Mucosa of rectum (tissue), 2 donors: Measurements from ENCODE around the gene USH2A.
"Not testable (repeated sequence)": the region's sequence is repeated elsewhere in the genome, so short reads cannot be mapped to it uniquely, and the experiment has no call there.

ENCODE experiments used
- H3K27ac ChIP-seq, 2 donors: one replicate each; pipeline ENCODE4 v1.7.0; 2013; ENCODE audit warnings: inconsistent platforms in 2 of 2, low read depth in 2 of 2, low read length in 2 of 2
- H3K27me3 ChIP-seq, 2 donors: one replicate each; pipeline ENCODE4 v1.7.0; 2013; ENCODE audit warnings: low read length in 2 of 2; ENCODE audit not compliant: control insufficient read depth in 2 of 2, insufficient read depth in 2 of 2
- H3K36me3 ChIP-seq, 2 donors: one replicate each; pipeline ENCODE4 v1.7.0; 2013; ENCODE audit warnings: low read length in 2 of 2; ENCODE audit not compliant: control insufficient read depth in 2 of 2, insufficient read depth in 2 of 2
- H3K4me1 ChIP-seq, 2 donors: one replicate each; pipeline ENCODE4 v1.7.0; 2013; ENCODE audit warnings: low read length in 2 of 2, mild to moderate bottlenecking in 1 of 2; ENCODE audit not compliant: control insufficient read depth in 2 of 2, insufficient read depth in 2 of 2
- H3K4me3 ChIP-seq, 2 donors: one replicate each; pipeline ENCODE4 v1.7.0; 2013; ENCODE audit warnings: low read length in 2 of 2
- H3K9ac ChIP-seq, 2 donors: one replicate each; pipeline ENCODE4 v1.7.0; 2013; ENCODE audit warnings: low read length in 2 of 2, low read depth in 1 of 2, mild to moderate bottlenecking in 1 of 2
- H3K9me3 ChIP-seq, 2 donors: one replicate each; pipeline ENCODE4 v1.7.0; 2013; ENCODE audit warnings: low read length in 2 of 2; ENCODE audit not compliant: control insufficient read depth in 2 of 2
- donor health status: healthy.
- donor health status: Normal muscosa, but diverticular disease.

Gene USH2A

GRCh38 chr1:216009456-216009855 is 413.8 kb downstream of the USH2A start:
- not testable (repeated sequence) for H3K27me3 ChIP-seq, H3K4me1 ChIP-seq, H3K36me3 ChIP-seq, H3K27ac ChIP-seq, H3K4me3 ChIP-seq, H3K9ac ChIP-seq, H3K9me3 ChIP-seq

GRCh38 chr1:216005916-216006315 is 417.3 kb downstream of the USH2A start:
- Histone ChIP-seq H3K9ac (no peak overlapping the region), H3K4me1 (no peaks in the 10 kb centered on the region), H3K4me3 (no peak overlapping the region), H3K36me3 (no peaks in the 10 kb centered on the region), H3K9me3 (no peaks in the 10 kb centered on the region), H3K27ac (no peak overlapping the region), H3K27me3 (no peaks in the 10 kb centered on the region)

GRCh38 chr1:215992620-215993019 is 430.6 kb downstream of the USH2A start:
- Histone ChIP-seq H3K36me3 (no peaks in the 10 kb centered on the region), H3K27ac (no peak overlapping the region)

GRCh38 chr1:215987092-215987875 is 436.0 kb downstream of the USH2A start:
- Histone ChIP-seq H3K4me1 (no peaks in the 10 kb centered on the region), H3K36me3 (no peaks in the 10 kb centered on the region)

More at GRCh38 chr1:215992620-215993019, 430.6 kb downstream of the USH2A start:
- Histone ChIP-seq H3K27me3 (no peaks in the 10 kb centered on the region), H3K9me3 (no peaks in the 10 kb centered on the region), H3K4me3 (no peak overlapping the region), H3K9ac (no peak overlapping the region), H3K4me1 (no peaks in the 10 kb centered on the region)

GRCh38 chr1:215986401-215986800 is 436.8 kb downstream of the USH2A start:
- Histone ChIP-seq H3K27me3 (no peaks in the 10 kb centered on the region), H3K9ac (no peak overlapping the region), H3K36me3 (no peaks in the 10 kb centered on the region), H3K27ac (no peak overlapping the region), H3K9me3 (no peaks in the 10 kb centered on the region), H3K4me3 (no peak overlapping the region), H3K4me1 (no peaks in the 10 kb centered on the region)

More at GRCh38 chr1:215987092-215987875, 436.0 kb downstream of the USH2A start:
- Histone ChIP-seq H3K27ac (no peak overlapping the region), H3K9ac (no peak overlapping the region), H3K27me3 (no peaks in the 10 kb centered on the region), H3K9me3 (no peaks in the 10 kb centered on the region), H3K4me3 (no peak overlapping the region)

- Histone ChIP-seq H3K4me3 (no peak overlapping the region), H3K27ac (no peak overlapping the region), H3K9me3 (no peaks in the 10 kb centered on the region)
Measured at GRCh38 chr1:215983680-215984079, 439.6 kb downstream of the USH2A start.

GRCh38 chr1:215971793-215972441 is 451.3 kb downstream of the USH2A start:
- H3K4me1 ChIP-seq: no peaks in the 10 kb centered on the region
- no peak overlapping the region for H3K27ac ChIP-seq
- H3K36me3 ChIP-seq: no peaks in the 10 kb centered on the region
- H3K9ac ChIP-seq: no peak overlapping the region
- H3K9me3 ChIP-seq: no peaks in the 10 kb centered on the region
- H3K27me3 ChIP-seq: no peaks in the 10 kb centered on the region
- no peak overlapping the region for H3K4me3 ChIP-seq

More at GRCh38 chr1:215983680-215984079, 439.6 kb downstream of the USH2A start:
- H3K9ac ChIP-seq: no peak overlapping the region
- H3K4me1 ChIP-seq: no peaks in the 10 kb centered on the region
- no peaks in the 10 kb centered on the region for H3K36me3 ChIP-seq
- H3K27me3 ChIP-seq: no peaks in the 10 kb centered on the region

- H3K27me3 ChIP-seq: no peaks in the 10 kb centered on the region
- H3K4me3 ChIP-seq: no peak overlapping the region
- H3K27ac ChIP-seq: no peak overlapping the region
- no peak overlapping the region for H3K9ac ChIP-seq
- no peaks in the 10 kb centered on the region for H3K36me3 ChIP-seq
- H3K9me3 ChIP-seq: no peaks in the 10 kb centered on the region
- H3K4me1 ChIP-seq: no peaks in the 10 kb centered on the region
Measured at GRCh38 chr1:215970406-215970805, 452.8 kb downstream of the USH2A start.

- no peak overlapping the region for H3K27ac ChIP-seq
- H3K4me1 ChIP-seq: no peaks in the 10 kb centered on the region
- no peak overlapping the region for H3K4me3 ChIP-seq
- H3K9ac ChIP-seq: no peak overlapping the region
- no peaks in the 10 kb centered on the region for H3K27me3 ChIP-seq
- no peaks in the 10 kb centered on the region for H3K9me3 ChIP-seq
- H3K36me3 ChIP-seq: no peaks in the 10 kb centered on the region
Measured at GRCh38 chr1:215963621-215964020, 459.6 kb downstream of the USH2A start.

- no peak overlapping the region for H3K9ac ChIP-seq
- no peaks in the 10 kb centered on the region for H3K9me3 ChIP-seq
- no peaks in the 10 kb centered on the region for H3K36me3 ChIP-seq
- no peak overlapping the region for H3K4me3 ChIP-seq
- H3K27me3 ChIP-seq: no peaks in the 10 kb centered on the region
- H3K27ac ChIP-seq: no peak overlapping the region
- no peaks in the 10 kb centered on the region for H3K4me1 ChIP-seq
Measured at GRCh38 chr1:215963040-215963439, 460.2 kb downstream of the USH2A start.
